A549 treated with DMSO at 1 μM for 4 hours (cell line): ENCODE data around the gene JAM2. TPM values are rescaled to one million over a fixed set of nuclear protein-coding genes. Genes with fewer than 3 reads are reported as not detected.

Source experiments
- total RNA-seq: library from RNA; stranded (reverse); fragments of 200-300 nt; extraction: Qiagen RNA extraction; gene quantifications from 5 replicates; pipeline ENCODE4 v1.2.3, GENCODE V29; 2022; ENCODE audit warnings: low read depth

Gene JAM2
- 0.09 TPM in 1 of 5 replicates, not detected in the others for total RNA-seq

GRCh38 chr21:25638660-25639550, at the start of gene JAM2:
Gene JAM2, plus strand, starts transcription at chr21:25639258. Its CDS starts 564 bp downstream, at chr21:25639822.

GRCh38 chr21:25607151-25608043, 31.7 kb upstream of the JAM2 start, which contains the start of gene MRPL39:
Gene MRPL39, minus strand, starts transcription at chr21:25607481. Its CDS starts 6 bp downstream, at chr21:25607475.

GRCh38 chr21:25734904-25735645, 96.0 kb downstream of the JAM2 start, which contains the start of the genes ATP5PF and GABPA:
Gene ATP5PF, minus strand, starts transcription at chr21:25734904. Its CDS starts 5,110 bp downstream, at chr21:25729794.
Gene GABPA, plus strand, starts transcription at chr21:25734972. Its CDS starts 6,627 bp downstream, at chr21:25741599.

Other genes with a start within 250 kb of the JAM2 start
- 32.8 to 41.4 TPM (median 36.0 TPM) in 5 replicates for gene MRPL39, start 31.8 kb upstream of the JAM2 start, total RNA-seq
- gene ATP5PF, start 95.6 kb downstream of the JAM2 start, total RNA-seq, result 206 to 245 TPM (median 222 TPM) in 5 replicates
- gene GABPA, start 95.7 kb downstream of the JAM2 start, total RNA-seq, result 6.3 to 11.0 TPM (median 7.5 TPM) in 5 replicates